Peyer's patch (tissue), 4 donors: Measurements from ENCODE around the gene NES. TPM values are rescaled to one million over a fixed set of nuclear protein-coding genes. Genes with fewer than 3 reads are reported as not detected.
A peak's percentile ranks its signal among the peaks of the same experiment; 100 is the strongest.

Experiments used
- DNase-seq, 3 donors: peaks; one replicate each; pipeline ENCODE4 v3.0.0-alpha.2; 2017 to 2019
- H3K27ac ChIP-seq, 4 donors: fragments of 200-600 bp; sonication (generic); one replicate each; pipeline ENCODE4 v1.5.1; 2016 to 2019
- H3K27me3 ChIP-seq, 2 donors: fragments of 200-600 bp; sonication (generic); one replicate each; pipeline ENCODE4 v1.5.1; 2019
- H3K36me3 ChIP-seq, 3 donors: fragments of 200-600 bp; sonication (generic); one replicate each; pipeline ENCODE4 v1.5.1; 2016 to 2019
- H3K4me1 ChIP-seq, 4 donors: fragments of 200-600 bp; sonication (generic); one replicate each; pipeline ENCODE4 v1.5.1; 2016 to 2019
- H3K4me3 ChIP-seq, 4 donors: fragments of 200-600 bp; sonication (generic); 1 replicate in 3 of 4; 2 replicates in 1 of 4; pipeline ENCODE4 v1.5.1; 2016 to 2019; ENCODE audit warnings: mild to moderate bottlenecking in 1 of 4
- H3K9me3 ChIP-seq, 4 donors: fragments of 200-600 bp; sonication (generic); one replicate each; pipeline ENCODE4 v1.5.1; 2016 to 2019; ENCODE audit warnings: mild to moderate bottlenecking in 1 of 4
- POLR2A ChIP-seq, 2 donors: fragments of 450-650 bp; IDR thresholded peaks; one replicate each; pipeline ENCODE4 v1.5.1; 2017; ENCODE audit warnings: antibody characterized with exemption in 2 of 2, mild to moderate bottlenecking in 2 of 2, moderate library complexity in 2 of 2
- total RNA-seq, 4 donors: library from RNA; depleted of rRNA; stranded (reverse); fragments of >200 nt; gene quantifications; one replicate each; pipeline ENCODE4 v1.1.0, GENCODE V29; 2016
- TF ChIP-seq, protein P1 (sequence below), 6 experiments: fragments of 450-650 bp in 4 of 6; fragments of 200-600 bp in 2 of 6; sonication (generic) in 1 of 6; IDR thresholded peaks; one replicate each; pipeline ENCODE4 v1.5.1; 2017 to 2019; ENCODE audit warnings: antibody characterized with exemption in 6 of 6, mild to moderate bottlenecking in 3 of 6, moderate library complexity in 1 of 6

NES gene
- total RNA-seq, 4 donors from 2014 or later: 2.8 to 25.6 (median 3.1) TPM

DNA sequence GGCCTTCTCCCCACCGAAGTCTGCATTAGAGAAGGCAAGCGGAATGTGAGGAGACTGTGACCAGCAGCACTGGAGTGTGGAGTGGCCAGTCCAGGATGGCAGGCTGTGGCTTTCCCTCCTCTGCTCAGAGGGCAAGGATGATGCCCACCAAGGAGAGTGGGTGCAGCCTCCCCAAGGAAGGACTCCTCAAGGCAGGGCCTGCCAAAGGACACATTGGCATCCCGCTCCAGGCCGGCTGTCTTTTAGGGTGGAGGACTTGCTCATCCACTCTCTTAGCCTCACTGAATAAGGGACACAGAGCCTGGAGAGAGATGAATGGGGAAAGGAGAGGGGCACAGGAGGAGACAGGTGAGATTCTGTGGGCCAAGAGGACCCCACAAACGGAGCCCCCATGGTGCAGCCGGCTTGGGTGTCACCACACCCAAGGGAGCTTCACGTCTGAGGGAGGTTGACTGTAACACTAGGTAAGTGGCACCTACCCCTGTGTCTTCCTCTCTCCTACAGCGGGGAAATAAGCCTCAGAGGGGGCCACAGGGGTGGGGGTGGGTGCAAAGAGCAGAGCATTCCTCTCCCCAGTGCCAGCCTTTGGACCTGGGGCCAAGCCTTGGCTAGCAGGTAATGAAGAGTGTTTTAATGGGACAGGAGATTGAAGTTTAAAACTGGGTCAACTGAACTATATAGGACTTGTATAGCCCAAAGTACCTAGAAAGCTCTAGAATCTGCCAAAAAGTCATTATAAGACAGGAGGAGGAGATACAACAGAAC, 4.2 kb upstream of the NES start:
- Histone ChIP-seq H3K4me3 (no peak overlapping the region), H3K36me3 (no peaks in the 10 kb centered on the region), H3K27ac (no peak overlapping the region), H3K9me3 (no peaks in the 10 kb centered on the region), H3K27me3 (peaks cover 0 to 9% of the 10 kb centered on the region in 2 donors), H3K4me1 (peaks cover 0 to 17% (median 8%) of the 10 kb centered on the region in 4 donors)
- no peak for DNase-seq
- TF ChIP-seq, protein P1, sequence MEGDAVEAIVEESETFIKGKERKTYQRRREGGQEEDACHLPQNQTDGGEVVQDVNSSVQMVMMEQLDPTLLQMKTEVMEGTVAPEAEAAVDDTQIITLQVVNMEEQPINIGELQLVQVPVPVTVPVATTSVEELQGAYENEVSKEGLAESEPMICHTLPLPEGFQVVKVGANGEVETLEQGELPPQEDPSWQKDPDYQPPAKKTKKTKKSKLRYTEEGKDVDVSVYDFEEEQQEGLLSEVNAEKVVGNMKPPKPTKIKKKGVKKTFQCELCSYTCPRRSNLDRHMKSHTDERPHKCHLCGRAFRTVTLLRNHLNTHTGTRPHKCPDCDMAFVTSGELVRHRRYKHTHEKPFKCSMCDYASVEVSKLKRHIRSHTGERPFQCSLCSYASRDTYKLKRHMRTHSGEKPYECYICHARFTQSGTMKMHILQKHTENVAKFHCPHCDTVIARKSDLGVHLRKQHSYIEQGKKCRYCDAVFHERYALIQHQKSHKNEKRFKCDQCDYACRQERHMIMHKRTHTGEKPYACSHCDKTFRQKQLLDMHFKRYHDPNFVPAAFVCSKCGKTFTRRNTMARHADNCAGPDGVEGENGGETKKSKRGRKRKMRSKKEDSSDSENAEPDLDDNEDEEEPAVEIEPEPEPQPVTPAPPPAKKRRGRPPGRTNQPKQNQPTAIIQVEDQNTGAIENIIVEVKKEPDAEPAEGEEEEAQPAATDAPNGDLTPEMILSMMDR (IDR thresholded peaks at IDR 0.05): no peak
- TF ChIP-seq POLR2A (IDR thresholded peaks at IDR 0.05): no peak

DNA sequence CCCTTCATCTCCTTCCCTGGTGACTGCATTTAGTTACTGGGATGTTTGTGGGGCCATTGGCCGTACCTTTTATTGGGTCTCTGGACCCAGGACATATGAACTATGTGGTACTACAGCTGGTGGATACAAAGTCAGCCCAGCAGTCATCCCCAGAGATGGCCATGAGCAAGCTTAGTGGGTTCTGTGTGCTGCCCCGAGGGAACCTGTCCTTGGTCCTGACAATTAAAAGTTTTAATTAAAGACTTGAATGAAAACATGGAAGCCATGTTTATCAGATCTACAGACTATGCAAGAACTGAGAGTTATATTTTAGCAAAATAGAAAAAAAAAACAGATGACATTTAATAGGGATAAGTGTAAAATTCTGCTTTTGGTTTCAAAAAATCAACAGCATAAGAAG, 2.8 kb upstream of the NES start:
- H3K27me3 ChIP-seq: peaks cover 0 to 9% of the 10 kb centered on the region in 2 donors
- no peak overlapping the region for H3K27ac ChIP-seq
- H3K9me3 ChIP-seq: no peaks in the 10 kb centered on the region
- DNase-seq: no peak
- no peak overlapping the region for H3K4me3 ChIP-seq
- no peaks in the 10 kb centered on the region for H3K36me3 ChIP-seq
- H3K4me1 ChIP-seq: peaks cover 0 to 25% (median 8%) of the 10 kb centered on the region in 4 donors
- TF ChIP-seq POLR2A (IDR thresholded peaks at IDR 0.05): no peak
- TF ChIP-seq, protein P1 (IDR thresholded peaks at IDR 0.05): no peak

DNA sequence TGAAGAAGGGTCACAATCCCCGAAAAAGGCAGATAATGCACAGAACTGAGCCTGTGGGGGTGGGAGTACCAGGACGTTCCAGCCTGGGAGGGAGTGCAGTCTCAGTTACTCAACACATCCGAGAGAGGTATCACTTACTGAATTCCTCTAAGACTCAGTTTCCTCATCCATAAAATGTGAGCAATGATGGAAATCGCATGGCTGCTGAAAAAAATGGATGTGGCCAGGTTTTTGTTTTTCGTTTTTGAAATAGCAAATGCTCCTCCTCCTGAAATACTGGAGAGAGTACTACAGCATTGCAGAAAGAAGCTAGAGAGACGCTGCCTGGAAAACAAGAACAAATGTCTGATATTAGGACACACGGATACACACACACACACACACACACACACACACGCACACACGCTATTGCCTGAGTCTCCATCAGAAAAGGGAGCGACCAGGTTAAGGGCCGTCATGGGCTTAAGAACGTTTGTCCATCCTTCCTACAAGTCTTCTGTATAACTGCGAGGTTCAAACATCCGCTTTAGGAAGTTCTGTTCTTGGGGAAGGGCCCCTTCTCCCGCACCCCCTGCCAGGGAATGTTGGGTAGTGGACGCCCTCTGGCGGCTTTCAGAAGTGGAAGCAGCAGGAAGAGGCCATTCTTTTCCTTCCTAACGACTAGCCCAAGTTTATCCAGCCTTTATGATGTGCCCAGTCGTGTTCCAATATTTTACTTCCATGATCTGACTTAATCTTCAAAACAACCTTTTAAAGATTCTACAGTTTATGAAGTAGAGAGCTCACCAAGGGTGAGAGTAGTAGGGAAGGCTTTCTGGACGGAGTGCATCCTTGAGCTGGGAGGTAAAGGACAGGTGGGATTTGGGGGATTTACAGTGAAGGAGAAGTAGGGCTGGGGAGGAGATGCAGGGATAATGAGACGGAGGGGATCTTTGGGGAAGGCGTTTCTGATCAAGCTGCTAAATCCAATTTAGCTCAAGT, 699 bp upstream of the NES start:
- TF ChIP-seq POLR2A (IDR thresholded peaks at IDR 0.05): no peak
- TF ChIP-seq, protein P1 (IDR thresholded peaks at IDR 0.05): peak; percentile 46 to 86 (median 75)
- Histone ChIP-seq H3K27ac (peak overlapping the region in 3 of 4 donors; percentile 10 to 61 (median 61)), H3K36me3 (no peaks in the 10 kb centered on the region), H3K4me3 (peak overlapping the region; percentile 18 to 48 (median 36)), H3K27me3 (peaks cover 0 to 9% of the 10 kb centered on the region in 2 donors), H3K9me3 (no peaks in the 10 kb centered on the region), H3K4me1 (peaks cover 0 to 40% (median 8%) of the 10 kb centered on the region in 4 donors)
- DNase-seq: peak in 2 of 3 donors; percentile 31 to 75

DNA sequence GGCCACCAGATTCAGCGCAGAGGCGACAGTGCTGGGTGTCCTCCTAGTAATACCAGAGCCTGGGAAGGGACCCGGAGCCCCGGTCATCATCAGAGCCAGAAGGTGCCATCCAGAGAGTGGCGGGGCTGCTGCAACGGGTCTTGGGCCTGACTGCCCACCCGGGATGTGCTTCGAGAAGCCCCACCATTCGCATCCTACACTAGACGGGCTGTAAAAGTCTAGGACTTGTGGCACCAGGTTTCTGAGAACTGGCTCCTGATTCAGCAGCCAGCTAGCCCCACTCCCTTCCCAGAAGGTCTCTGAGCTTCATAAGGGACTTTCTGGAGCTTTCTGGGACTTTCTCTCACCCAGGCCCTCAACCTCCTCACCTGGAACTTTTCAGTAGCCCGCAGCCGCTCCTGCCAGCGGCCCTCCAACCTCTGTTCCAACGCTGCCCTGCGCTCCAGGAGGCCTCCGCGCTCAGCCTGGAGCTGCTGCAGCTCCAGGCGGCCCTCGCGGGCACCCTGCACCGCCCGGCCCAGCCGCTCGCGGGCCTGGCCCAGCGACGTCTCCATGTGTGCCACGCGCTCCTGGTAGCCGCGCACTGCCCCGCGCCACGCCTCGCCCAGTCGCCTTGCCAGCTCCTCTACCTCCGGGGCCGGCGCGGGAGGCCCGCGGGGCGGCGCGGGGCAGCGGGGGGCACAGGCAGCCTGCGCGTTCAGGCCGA, 940 bp downstream of the NES start:
- peaks cover 0 to 12% of the 10 kb centered on the region in 2 donors for H3K27me3 ChIP-seq
- peaks cover 0 to 40% (median 8%) of the 10 kb centered on the region in 4 donors for H3K4me1 ChIP-seq
- no peak for TF ChIP-seq POLR2A (IDR thresholded peaks at IDR 0.05)
- TF ChIP-seq, protein P1 (IDR thresholded peaks at IDR 0.05): no peak
- H3K4me3 ChIP-seq: peak overlapping the region; percentile 18 to 48 (median 36)
- DNase-seq: no peak
- H3K27ac ChIP-seq: peak overlapping the region in 3 of 4 donors; percentile 36 to 61 (median 61)
- no peaks in the 10 kb centered on the region for H3K36me3 ChIP-seq
- no peaks in the 10 kb centered on the region for H3K9me3 ChIP-seq
